ENCODE data around the gene RUNX2. TPM values are rescaled to one million over a fixed set of nuclear protein-coding genes. Genes with fewer than 3 reads are reported as not detected.

RUNX2 gene
- total RNA-seq, 4 donors from 2014 or later, result 0.78 to 2.0 (median 0.94) TPM

GRCh38 chr6:45608252-45608913 lies 280.3 kb downstream of the RUNX2 start:
- DNase-seq, result no peak
- intact Hi-C loops (cut with DNase I; ENCODE audit: low total_unique reads), result no loop called here
- H3K36me3 ChIP-seq, result no peaks in the 10 kb centered on the region
- no peaks in the 10 kb centered on the region for H3K9me3 ChIP-seq
- ATAC-seq, result peak; percentile 23 to 55
- H3K27me3 ChIP-seq, result no peaks in the 10 kb centered on the region
- in situ Hi-C loops (cut with MboI; ENCODE audit: low sequenced_read_pairs in 4 of 4), result no loop called here
- TF ChIP-seq POLR2A (IDR thresholded peaks at IDR 0.05) (no peak), CTCF (IDR thresholded peaks at IDR 0.05 in 4 of 5, conservative IDR thresholded peaks at IDR 0.05 in 1 of 5) (no peak)
- H3K27ac ChIP-seq, result no peak overlapping the region
- H3K4me1 ChIP-seq, result peaks cover 0 to 3% of the 10 kb centered on the region in 2 donors
- H3K4me3 ChIP-seq, result no peak overlapping the region

GRCh38 chr6:45609141-45609638 lies 281.1 kb downstream of the RUNX2 start:
- no peaks in the 10 kb centered on the region for H3K9me3 ChIP-seq
- no peak overlapping the region for H3K4me3 ChIP-seq
- in situ Hi-C loops (cut with MboI; ENCODE audit: low sequenced_read_pairs in 4 of 4), result no loop called here
- DNase-seq (peak; percentile 24 to 52), ATAC-seq (peak; percentile 65 to 69)
- H3K4me1 ChIP-seq, result peaks cover 0 to 3% of the 10 kb centered on the region in 2 donors
- H3K36me3 ChIP-seq, result no peaks in the 10 kb centered on the region
- intact Hi-C loops (cut with DNase I; ENCODE audit: low total_unique reads), result no loop called here
- TF ChIP-seq CTCF (IDR thresholded peaks at IDR 0.05 in 4 of 5, conservative IDR thresholded peaks at IDR 0.05 in 1 of 5) (no peak), POLR2A (IDR thresholded peaks at IDR 0.05) (no peak)
- H3K27me3 ChIP-seq, result no peaks in the 10 kb centered on the region
- H3K27ac ChIP-seq, result no peak overlapping the region

- Histone ChIP-seq H3K9me3 (no peaks in the 10 kb centered on the region), H3K36me3 (no peaks in the 10 kb centered on the region), H3K27ac (no peak overlapping the region), H3K4me1 (peaks cover 0 to 3% of the 10 kb centered on the region in 2 donors), H3K27me3 (no peaks in the 10 kb centered on the region), H3K4me3 (no peak overlapping the region)
- DNase-seq, result no peak
- intact Hi-C loops (cut with DNase I; ENCODE audit: low total_unique reads), result no loop called here
- in situ Hi-C loops (cut with MboI; ENCODE audit: low sequenced_read_pairs in 4 of 4), result no loop called here
- TF ChIP-seq POLR2A (IDR thresholded peaks at IDR 0.05) (no peak), CTCF (IDR thresholded peaks at IDR 0.05 in 4 of 5, conservative IDR thresholded peaks at IDR 0.05 in 1 of 5) (no peak)
- no peak for ATAC-seq
These were observed 282.2 kb downstream of the RUNX2 start for GRCh38 chr6:45610374-45610773.

GRCh38 chr6:45610832-45611231 lies 282.7 kb downstream of the RUNX2 start:
- Histone ChIP-seq H3K9me3 (no peaks in the 10 kb centered on the region), H3K4me1 (peaks cover 0 to 3% of the 10 kb centered on the region in 2 donors), H3K4me3 (no peak overlapping the region), H3K36me3 (no peaks in the 10 kb centered on the region), H3K27ac (no peak overlapping the region), H3K27me3 (no peaks in the 10 kb centered on the region)
- TF ChIP-seq CTCF (IDR thresholded peaks at IDR 0.05 in 4 of 5, conservative IDR thresholded peaks at IDR 0.05 in 1 of 5) (no peak), POLR2A (IDR thresholded peaks at IDR 0.05) (no peak)
- DNase-seq (no peak), ATAC-seq (no peak)
- intact Hi-C loops (cut with DNase I; ENCODE audit: low total_unique reads), result no loop called here
- in situ Hi-C loops (cut with MboI; ENCODE audit: low sequenced_read_pairs in 4 of 4), result no loop called here

Measured in gastrocnemius medialis (tissue), 4 donors.